Measurements from ENCODE around the gene NRCAM. TPM values are rescaled to one million over a fixed set of nuclear protein-coding genes. Genes with fewer than 3 reads are reported as not detected.

The NRCAM gene
- total and polyA plus RNA-seq, 2 of the 8 experiments (the other 6 are each of a cell fraction or from before 2014, with no cell fraction given) = 2.7 to 3.8 TPM

DNA sequence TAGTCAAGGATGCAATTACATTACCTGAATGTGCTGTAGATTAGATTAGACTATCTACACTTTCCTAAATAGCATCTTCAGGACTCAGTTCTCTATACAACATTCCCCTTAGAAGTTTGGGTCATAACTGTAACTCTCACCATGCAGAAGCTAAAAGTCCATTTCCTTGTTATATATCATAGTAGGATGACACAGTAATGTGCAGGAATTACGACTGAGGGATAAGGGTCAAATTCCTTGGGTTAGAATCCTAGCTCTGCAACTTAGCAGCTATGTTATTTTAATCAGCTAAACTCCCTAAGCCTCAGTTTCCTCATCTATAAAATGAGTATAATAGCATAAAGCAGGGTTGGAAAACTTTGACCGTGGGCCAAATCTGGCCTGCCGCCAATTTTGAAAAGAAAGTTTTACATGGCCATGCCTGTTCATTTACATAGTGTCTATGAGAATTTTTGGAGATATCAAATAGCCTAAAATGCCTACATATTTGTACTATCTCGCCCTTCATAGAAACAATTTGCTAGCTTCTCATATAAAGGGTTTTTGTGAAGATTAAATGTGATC lies 14.8 kb downstream of the NRCAM start:
- H2BK5ac ChIP-seq (ENCODE audit: low read depth, low read length) = no peak overlapping the region
- H2AFZ ChIP-seq (ENCODE audit: low read length) = no peak overlapping the region
- no peak overlapping the region for H4K8ac ChIP-seq (ENCODE audit: extremely low read depth, insufficient read depth, low read length)
- H3K9ac ChIP-seq (replicated peaks in 1 of 4; ENCODE audit: extremely low read depth in 1 of 4, low read depth in 3 of 4, low read length in 3 of 4) = no peak overlapping the region
- H2BK120ac ChIP-seq (replicated peaks; ENCODE audit: low read depth, low read length) = no peak overlapping the region
- no peaks in the 10 kb centered on the region for H3K9me3 ChIP-seq (ENCODE audit: insufficient read depth in 2 of 2, low read depth in 1 of 2, low read length in 1 of 2)
- WGBS, 2 experiments (ENCODE audit: extremely low coverage in 1 of 2, insufficient coverage in 1 of 2, insufficient read length in 1 of 2, insufficient replicate concordance in 2 of 2, low coverage in 1 of 2, low lambda C conversion rate in 2 of 2, missing lambda C conversion rate in 1 of 2) = 85% methylated on average over 4 of the region's 4 CpGs; no CpG with 5 or more reads in 1 of the 2 experiments
- no peak overlapping the region for H2BK12ac ChIP-seq (ENCODE audit: low read depth, low read length)
- CTCF ChIA-PET (ENCODE audit: partially characterized antibody) = interaction anchor here (1.2 to 4.4 kb wide), 4 partner anchors 11 to 295 kb away, joined by 3 to 37 read pairs (median 4); no protein-coding TSS in a partner anchor
- FAIRE-seq = no peak
- no peaks in the 10 kb centered on the region for H3K4me1 ChIP-seq (replicated peaks in 1 of 4; ENCODE audit: control insufficient read depth in 3 of 4, insufficient read depth in 4 of 4, low read length in 3 of 4)
- POLR2A ChIA-PET (ENCODE audit: partially characterized antibody) = no interaction called here
- no peaks in the 10 kb centered on the region for H3K79me1 ChIP-seq (ENCODE audit: low read depth, low read length)
- no peak overlapping the region for H3K4me2 ChIP-seq (ENCODE audit: insufficient read depth in 1 of 2, low read depth in 2 of 2, low read length in 2 of 2)
- no peak overlapping the region for H3K27ac ChIP-seq (ENCODE audit: low read depth, low read length)
- no peak overlapping the region for H2BK20ac ChIP-seq (ENCODE audit: low read length)
- no peak overlapping the region for H4K91ac ChIP-seq (replicated peaks; ENCODE audit: insufficient read length, low read length)
- no peak overlapping the region for H2AK5ac ChIP-seq (ENCODE audit: low read depth, low read length)
- H3K36me3 ChIP-seq (ENCODE audit: control insufficient read depth in 2 of 4, insufficient read depth in 4 of 4, low read length in 3 of 4) = no peaks in the 10 kb centered on the region
- no peak overlapping the region for H3K23ac ChIP-seq (ENCODE audit: insufficient read length)
- H4K5ac ChIP-seq (ENCODE audit: insufficient read length, low read depth, low read length) = no peak overlapping the region
- H4K20me1 ChIP-seq (replicated peaks in 1 of 2; ENCODE audit: control insufficient read depth in 1 of 2, insufficient read depth in 2 of 2, low read length in 2 of 2) = no peaks in the 10 kb centered on the region
- no peak overlapping the region for H3K56ac ChIP-seq (replicated peaks; ENCODE audit: insufficient read length, low read depth, low read length)
- H3K79me2 ChIP-seq (ENCODE audit: control insufficient read depth in 1 of 2, insufficient read depth in 2 of 2, low read length in 2 of 2) = no peaks in the 10 kb centered on the region
- H3K14ac ChIP-seq (ENCODE audit: insufficient read length) = no peak overlapping the region
- H3K23me2 ChIP-seq (ENCODE audit: low read depth, low read length) = no peaks in the 10 kb centered on the region
- no peak overlapping the region for H3K4ac ChIP-seq (replicated peaks; ENCODE audit: insufficient read length, low read depth, low read length)
- DNase-seq (ENCODE audit: low read depth in 1 of 2, low spot score in 2 of 2) = no peak
- no peak overlapping the region for H3K4me3 ChIP-seq (ENCODE audit: extremely low read depth in 1 of 4, insufficient read depth in 2 of 4, low read depth in 3 of 4, low read length in 4 of 4)
- no peak overlapping the region for H3K18ac ChIP-seq (ENCODE audit: extremely low read depth, low read length)
- no peaks in the 10 kb centered on the region for H3K27me3 ChIP-seq (replicated peaks in 1 of 4; ENCODE audit: control insufficient read depth in 3 of 4, extremely low read depth in 1 of 4, insufficient read depth in 3 of 4, low read length in 3 of 4)
- no peak overlapping the region for H2BK15ac ChIP-seq (ENCODE audit: low read length)
- TF ChIP-seq HDAC2 (IDR thresholded peaks at IDR 0.05; ENCODE audit: borderline replicate concordance in 1 of 2, low read depth in 2 of 2, low read length in 2 of 2) (no peak), BCL11A (IDR thresholded peaks at IDR 0.05; ENCODE audit: low read depth in 2 of 2, low read length in 2 of 2) (no peak), PHF8 (conservative IDR thresholded peaks at IDR 0.05; ENCODE audit: low read depth, low read length) (no peak), SP2 (IDR thresholded peaks at IDR 0.05; ENCODE audit: low read length) (no peak), HDAC6 (IDR thresholded peaks at IDR 0.05; ENCODE audit: low read depth, low read length) (no peak), SUZ12 (IDR thresholded peaks at IDR 0.05; ENCODE audit: low read length) (no peak), RBBP5 (IDR thresholded peaks at IDR 0.05; ENCODE audit: borderline replicate concordance, low read depth, low read length) (no peak), RXRA (IDR thresholded peaks at IDR 0.05; ENCODE audit: insufficient read depth, low read depth, low read length) (no peak)
- TF ChIP-seq, protein P1, sequence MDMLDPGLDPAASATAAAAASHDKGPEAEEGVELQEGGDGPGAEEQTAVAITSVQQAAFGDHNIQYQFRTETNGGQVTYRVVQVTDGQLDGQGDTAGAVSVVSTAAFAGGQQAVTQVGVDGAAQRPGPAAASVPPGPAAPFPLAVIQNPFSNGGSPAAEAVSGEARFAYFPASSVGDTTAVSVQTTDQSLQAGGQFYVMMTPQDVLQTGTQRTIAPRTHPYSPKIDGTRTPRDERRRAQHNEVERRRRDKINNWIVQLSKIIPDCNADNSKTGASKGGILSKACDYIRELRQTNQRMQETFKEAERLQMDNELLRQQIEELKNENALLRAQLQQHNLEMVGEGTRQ (IDR thresholded peaks at IDR 0.05; ENCODE audit: low read length) = no peak
- TF ChIP-seq, protein P2, sequence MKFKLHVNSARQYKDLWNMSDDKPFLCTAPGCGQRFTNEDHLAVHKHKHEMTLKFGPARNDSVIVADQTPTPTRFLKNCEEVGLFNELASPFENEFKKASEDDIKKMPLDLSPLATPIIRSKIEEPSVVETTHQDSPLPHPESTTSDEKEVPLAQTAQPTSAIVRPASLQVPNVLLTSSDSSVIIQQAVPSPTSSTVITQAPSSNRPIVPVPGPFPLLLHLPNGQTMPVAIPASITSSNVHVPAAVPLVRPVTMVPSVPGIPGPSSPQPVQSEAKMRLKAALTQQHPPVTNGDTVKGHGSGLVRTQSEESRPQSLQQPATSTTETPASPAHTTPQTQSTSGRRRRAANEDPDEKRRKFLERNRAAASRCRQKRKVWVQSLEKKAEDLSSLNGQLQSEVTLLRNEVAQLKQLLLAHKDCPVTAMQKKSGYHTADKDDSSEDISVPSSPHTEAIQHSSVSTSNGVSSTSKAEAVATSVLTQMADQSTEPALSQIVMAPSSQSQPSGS (IDR thresholded peaks at IDR 0.05; ENCODE audit: low read length) = no peak

Measured in H1 (cell line).